Stimulated activated CD8-positive, alpha-beta memory T cell treated with anti-CD3 and anti-CD28 coated beads, Interleukin-15, amount 100 ng/mL, for 4 hours (primary cell): Measurements from ENCODE around the gene GFY.
A peak's percentile ranks its signal among the peaks of the same experiment; 100 is the strongest.

ENCODE experiments used
- DNase-seq, 2 donors: peaks; one replicate each; pipeline ENCODE4 v3.0.0-alpha.2; 2020; ENCODE audit warnings: low read depth in 2 of 2

The GFY gene, protein sequence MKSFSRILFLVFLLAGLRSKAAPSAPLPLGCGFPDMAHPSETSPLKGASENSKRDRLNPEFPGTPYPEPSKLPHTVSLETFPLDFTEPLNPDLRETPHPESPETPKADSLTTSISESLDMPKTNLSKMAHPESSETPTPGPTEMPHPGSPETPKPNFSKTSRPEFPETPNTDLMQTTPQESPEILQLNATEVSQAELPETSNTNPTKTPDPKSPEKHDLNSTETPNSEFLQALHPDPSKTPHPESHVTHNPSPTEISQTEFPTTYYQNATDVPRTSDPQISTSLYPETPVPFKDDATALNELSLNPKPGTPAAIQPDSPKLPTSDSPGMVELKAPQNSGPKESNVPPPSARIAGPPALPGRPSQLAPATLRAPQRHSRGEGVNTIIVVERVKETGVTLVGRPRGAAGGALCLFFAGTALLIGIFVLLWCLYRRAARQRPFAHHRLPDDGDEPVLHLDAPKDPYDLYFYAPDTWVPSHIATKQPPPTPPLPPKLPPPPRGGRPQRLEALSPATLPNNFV

DNA sequence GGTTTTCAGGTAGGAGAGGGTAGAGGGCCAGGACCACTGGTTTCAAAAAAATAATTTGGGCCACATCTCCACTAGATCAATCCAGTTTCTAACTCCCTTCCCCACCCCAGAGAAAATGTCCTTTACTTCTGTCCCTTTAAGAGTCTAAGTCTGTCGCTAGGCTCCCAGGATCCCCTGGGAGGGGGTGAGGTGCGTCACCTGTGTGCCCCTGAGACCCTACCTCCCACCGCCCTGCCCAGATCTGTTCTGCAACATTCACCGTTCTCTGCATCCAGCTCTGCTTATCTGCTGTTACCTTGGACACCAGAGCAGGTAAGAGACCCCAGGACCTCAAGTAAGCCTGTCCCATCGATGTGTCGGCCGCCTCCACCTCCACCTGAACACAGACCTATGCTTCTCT is at the start of gene GFY:
GFY (plus strand) TSS at position 211 of the 400 bp plus-strand sequence. CDS start 1,043 bp downstream, outside the sequence.
- no peak for DNase-seq

DNA sequence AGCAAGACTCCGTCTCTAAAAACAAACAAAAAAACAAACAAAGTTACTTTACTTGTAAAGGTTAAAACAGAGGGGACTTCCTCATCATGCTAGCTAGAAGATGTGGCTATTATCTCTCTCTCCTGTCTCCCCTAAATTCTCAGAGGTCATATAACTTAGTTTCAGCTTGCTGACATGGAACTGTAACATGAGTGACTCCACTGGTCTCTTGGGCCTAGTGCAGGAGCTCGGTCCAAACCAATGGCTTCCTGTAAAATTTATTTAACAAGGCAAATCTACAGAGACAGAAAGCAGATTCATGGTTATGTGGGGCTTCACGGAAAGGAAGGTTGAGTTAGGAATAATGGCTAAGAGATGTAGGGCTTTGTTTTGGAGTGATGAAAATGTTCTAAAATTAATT is 46.7 kb upstream of the GFY start:
- no peak for DNase-seq

DNA sequence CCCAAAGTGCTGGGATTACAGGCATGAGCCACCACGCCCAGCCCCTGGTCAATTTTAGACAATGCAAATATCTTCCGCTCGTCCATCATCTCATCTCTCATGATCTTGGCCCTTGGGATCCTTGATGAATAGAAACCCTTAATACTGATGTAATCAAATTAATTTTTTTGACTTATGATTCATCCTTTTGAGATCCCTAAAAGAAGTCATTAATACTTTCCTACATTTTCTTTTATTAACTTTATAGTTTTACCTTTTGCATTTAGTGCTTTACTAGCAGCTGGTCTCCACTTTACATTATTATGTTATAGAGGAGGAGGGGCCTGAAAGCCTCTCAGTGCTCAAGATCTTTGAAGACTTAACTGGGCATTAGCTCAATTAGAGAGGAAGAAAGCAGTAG is 44.8 kb upstream of the GFY start:
- DNase-seq, result no peak

DNA sequence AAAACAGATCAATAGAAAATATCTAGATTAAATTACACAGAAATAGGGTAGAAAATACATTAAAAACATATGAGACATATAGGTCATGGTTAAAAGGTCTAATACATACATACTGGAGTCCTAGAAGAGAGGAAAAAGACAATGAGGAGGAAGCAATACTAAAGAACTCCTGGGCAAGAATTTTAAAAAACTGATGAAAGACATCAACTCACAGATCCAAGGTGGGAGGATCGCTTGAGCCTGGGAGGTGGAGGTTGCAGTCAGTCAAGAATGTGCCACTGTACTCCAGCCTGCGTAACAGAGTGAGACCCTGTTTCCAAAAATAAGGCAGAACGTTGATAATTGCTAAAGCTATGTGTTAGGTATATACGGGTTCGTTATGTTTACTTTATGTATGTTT is 42.5 kb upstream of the GFY start:
- no peak for DNase-seq

DNA sequence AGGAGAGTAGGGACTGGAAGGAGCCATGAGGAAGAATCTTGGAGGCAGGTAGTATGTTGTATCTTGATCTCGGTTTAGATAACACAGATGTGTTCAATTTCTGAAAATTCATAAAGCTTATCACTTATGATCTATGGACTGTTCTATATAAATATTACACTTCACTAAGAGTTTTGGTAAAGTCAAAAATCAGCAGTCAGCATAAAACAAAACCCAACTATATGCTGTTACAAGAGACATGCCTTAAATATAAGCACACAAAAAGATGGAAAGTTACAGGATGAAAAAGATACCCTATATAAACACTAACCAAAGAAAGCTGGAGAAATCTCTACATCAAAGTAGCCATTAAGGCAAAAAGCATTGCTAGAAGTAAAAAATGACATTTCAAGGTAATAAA is 41.6 kb upstream of the GFY start:
- no peak for DNase-seq

DNA sequence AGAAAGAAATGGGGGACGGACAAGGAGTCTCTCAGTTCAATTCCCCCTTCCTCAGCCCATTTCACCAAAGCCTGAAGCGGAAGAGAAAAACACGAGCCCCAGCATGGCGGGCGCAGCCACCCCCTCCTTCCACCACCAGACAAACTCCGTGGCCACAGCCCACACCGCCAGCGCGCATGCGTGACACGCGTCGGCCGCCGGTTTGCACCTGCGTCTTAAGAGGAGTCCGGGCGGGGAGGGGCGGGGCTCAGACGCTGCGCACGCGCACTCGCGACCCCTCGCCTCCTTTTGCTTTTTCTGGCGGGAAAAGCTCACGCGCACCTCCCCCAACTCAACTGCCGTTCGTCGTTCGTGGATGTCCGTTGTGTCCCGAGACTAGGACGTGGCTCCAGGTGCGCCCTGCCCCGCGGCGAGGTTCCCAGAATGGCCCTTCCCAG is 37.2 kb upstream of the GFY start, which contains the start of gene KASH5:
KASH5 (plus strand) TSS at position 314 of the 437 bp plus-strand sequence. CDS start 2,635 bp downstream, outside the sequence.
- DNase-seq, result peak; percentile 66 to 81

DNA sequence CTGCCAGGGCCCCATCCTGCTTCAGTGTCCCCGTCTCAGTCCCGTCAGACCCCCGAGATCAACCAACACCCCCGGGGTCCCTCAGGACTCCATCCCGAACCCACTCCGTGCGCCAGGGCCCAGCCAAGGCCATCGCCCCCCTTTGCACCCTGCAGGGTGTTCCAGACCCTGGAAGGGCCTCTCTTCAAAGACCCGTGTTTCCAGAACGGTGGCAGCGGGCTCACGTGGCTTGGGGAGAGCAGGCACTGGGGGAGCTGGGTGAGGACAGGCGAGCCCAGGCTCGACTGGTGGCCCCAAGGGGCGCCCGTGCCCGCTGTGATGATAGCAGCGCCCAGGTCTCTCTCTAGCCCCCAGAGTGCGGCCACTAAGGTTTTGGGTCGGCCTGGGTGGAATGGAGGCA is 35.8 kb upstream of the GFY start:
- no peak for DNase-seq

DNA sequence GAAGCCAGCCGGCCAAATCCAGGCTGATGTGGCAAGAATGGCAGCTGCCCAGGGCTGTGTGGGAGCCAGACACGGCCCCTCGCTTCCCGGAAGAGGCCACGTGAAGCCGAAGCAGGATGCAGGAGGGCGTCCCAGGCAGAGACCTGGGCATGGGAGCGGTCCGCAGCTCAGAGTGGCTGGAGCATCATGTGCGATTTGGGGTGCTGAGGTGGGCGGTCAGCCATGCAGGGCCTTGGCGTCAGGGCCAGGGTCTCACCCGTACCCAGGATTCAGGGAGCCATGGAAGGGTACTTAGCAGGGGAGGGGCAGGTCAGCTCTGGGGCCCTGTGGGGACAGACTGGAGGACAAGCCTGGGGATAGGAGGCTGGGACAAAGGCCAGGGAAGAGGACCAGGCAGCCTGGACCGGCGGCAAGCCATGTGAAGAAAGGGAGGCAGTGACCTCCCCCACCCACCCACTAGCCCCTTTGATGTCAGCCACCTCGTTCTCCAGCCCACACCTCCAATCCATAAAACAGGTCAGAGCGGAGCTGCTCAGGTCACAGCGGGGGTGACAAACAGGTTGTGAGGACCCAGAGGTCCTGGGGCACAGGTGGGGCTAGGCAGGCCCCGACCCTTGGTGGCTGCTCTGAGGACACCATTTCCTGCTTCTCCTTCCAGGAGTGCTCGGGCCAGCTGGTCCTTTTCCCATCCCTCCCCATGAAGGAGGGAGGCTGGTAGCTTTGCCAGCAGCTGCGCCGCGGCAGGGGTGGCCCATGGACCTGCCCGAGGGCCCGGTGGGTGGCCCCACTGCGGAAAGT is 34.9 kb upstream of the GFY start:
- DNase-seq, result no peak

DNA sequence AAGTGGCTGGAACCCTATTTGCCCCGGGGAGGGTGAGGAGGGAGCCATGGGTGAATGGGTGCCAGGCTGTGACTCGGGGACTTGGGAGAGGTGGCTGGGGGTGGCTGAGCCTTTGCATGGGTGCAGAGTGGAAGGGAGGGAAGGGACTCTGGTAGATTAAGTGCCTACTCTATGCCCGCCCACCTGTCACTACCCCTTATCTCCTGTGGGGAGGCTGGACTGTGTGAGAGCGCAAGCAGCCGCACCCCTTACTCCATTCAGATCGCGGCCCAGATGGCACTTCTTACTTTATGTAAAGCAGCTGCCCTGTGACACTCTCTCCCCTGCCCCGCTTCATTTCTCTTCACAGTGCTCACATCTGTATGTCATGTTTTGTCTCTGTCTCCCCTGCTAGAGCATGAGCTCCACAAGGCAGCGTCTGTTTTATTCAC is 34.2 kb upstream of the GFY start:
- DNase-seq, result no peak

DNA sequence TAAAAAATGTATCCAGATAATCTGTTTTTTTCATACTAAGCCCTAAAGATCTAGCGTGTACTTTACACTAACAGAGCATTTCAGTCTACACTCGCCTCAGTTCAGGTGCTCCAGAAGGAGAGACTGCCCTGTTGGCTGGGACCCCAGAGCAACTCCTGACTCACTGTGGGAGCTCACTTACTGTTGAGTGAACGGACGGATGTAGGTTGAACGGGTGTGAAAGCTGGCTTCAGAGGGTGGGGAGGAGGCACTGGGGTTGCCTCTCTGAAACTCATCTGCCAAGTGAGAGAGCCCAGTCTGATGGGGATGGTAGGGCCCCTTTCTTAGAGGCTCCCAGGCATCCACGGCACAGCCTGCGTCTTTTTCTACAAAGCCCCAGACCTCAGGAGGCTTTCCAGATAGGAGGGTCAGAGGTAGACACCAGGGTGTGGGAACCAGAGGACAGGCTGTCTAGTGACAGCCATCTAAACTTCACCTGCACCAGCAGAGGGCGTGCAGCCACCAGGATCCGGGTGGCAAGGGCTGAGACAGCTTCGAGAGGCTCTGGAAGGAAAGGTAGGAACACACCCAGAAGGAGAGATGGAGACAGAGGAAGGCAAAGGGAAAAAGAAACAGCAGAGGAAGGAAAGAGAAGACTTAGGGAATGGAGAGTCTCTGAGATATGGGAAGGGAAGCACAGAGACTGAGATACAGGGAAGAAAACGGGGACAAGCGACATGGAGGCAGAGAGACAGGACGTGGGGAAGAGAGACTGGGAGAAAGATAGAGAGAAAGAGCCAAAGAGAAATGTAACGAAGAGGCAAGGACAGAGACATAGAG is 33.4 kb upstream of the GFY start:
- DNase-seq, result peak; percentile 44 to 60

DNA sequence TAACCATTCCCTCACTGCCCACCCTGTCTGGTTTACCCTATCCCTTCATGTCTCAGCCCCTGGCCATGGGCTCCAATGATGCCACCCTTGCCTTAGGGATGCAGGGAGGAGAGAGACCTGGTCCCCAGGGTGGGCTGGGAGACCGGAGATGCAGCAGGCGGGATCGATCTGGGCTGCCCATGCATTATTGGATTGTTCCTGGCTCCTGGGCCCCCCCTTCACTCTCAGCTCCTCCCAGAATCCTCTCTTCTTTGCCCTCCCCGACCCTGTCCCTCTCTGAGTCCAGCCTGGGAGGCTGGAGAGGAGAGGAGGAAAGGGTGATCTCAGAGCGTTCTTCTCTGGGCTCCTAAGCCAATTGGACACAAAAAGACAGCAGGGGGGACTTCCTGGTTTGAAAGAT is 31.3 kb upstream of the GFY start:
- no peak for DNase-seq

DNA sequence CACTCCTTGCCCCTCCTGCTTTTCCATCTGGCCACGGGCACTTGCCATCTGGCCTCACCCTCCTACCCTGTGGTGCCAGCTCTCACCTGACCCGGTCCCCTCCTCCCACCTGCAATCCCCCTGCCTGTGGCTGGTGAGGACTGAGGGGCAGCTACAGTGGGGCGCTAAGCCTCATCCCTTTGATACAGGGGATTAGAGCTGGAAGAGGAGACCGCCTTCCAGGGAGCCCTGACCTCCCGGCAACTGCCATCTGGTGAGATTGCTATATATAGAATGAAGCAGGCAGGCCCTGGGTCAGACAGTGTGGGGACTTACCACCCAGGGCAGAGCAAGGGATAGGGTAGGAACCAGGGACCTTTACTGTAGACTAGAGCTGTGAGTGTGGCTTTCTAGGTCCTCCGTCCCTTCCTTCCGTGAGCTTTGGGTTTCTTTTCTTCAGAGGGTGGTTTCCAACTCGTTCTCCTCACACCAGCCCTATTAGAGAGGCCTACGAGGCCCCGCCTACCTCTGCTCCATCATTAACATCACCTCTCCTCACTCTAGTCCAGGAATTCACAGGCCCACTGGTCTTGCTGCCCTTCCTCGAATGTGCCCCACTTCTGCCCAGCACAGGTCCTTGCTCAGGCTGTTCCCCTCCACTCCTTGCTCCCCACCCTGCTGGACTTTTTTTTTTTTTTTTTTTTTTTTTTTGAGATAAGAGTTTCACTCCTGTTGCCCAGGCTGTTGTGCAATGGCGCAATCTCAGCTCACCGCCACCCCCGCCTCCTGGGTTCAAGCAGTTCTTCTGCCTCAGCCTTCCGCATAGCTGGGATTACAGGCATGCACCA is 29.4 kb upstream of the GFY start:
- DNase-seq, result no peak

DNA sequence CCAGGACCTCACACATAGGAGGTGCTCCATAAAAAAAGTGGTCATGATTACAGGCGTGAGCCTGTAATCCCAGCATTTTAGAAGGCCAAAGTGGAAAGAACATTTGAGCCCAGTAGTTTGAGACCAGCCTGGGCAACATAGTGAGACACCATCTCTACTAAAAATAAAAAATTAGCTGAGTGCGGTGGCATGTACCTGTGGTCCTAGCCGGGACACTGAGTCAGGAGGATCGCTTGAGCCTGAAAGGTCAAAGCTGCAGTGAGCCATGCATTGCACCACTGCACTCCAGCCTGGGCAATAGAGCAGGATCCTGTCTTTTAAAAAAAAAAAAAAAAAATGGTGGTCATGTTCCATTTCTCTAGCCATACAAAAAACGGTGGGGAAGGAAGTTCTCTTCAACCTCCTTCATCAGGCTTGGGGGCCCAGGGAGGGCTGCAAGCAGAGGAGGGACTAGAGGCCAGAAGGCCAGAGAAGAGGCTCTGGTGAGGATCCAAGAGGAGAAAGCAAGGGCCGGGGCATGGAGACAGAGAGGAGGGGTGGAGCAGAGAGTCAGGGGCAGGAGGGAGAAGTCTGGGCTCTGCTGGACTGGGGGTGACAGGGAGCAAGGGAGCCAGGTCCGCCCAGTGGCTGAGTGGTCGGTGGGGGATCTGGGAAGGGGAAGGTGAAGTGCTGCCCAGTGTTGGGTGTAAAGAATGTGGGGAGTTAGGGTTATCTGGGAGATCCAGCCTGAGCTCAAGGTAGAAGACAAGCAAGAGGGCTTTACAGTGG is 28.3 kb upstream of the GFY start:
- no peak for DNase-seq

DNA sequence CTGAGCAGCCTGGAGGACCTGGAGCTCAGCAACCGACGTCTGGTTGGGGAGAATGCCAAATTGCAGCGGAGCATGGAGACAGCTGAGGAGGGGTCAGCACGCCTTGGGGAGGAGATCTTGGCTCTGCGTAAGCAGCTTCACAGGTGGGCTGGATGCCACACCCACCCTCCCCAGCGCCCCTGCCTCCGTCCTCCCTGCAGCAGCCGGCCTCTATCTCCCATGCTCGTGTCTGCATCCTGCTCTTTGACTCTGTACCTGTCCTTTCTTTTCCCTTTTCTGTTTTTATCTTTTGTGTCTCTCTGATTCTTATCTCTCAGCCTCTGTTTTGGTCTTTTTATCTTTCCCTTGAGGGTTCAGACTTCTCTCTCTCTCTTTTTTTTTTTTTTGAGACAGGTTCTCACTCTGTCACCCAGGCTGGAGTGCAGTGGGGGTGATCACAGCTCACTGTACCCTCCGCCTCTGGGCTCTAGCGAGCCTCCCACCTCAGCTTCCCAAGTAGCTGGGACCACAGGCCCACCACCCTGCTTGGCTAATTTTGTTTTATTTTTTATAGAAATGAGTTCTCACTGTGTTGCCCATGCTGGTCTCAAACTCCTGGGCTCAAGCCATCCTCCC is 27.1 kb upstream of the GFY start:
- no peak for DNase-seq

DNA sequence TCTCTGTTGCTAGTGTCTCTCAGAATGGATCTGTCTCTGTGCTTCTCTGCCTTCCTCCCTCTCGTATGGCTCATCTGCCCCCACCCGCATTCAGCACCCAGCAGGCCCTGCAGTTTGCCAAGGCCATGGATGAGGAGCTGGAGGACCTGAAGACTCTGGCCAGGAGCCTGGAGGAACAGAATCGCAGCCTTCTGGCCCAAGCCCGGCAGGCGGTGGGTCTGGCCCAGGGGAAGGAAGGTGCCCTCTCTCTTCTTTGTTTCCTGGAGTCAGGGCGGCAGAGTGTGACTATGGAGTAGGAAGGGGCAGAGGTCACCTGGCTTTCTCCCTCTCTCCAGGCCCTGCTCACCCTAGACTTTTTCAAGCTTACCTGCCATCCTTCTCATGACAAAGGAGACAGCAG is 26.3 kb upstream of the GFY start:
- DNase-seq, result no peak

DNA sequence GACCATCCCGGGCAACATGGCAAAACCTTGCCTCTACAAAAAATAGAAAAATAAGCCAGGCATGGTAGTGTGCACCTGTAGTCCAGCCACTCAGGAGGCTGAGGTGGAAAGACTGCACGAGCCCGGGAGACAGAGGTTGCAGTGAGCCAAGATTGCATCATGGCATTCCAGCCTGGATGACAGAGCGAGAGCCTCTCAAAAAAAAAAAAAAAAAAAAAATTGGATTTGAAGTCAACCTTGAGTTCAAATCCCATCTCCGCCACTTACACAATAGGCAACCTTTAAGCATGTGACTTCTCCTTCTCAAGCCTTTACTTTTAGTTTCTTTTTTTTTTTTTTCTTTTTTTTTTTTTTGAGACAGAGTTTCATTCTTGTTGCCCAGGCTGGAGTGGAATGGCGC is 25.2 kb upstream of the GFY start:
- DNase-seq, result no peak

DNA sequence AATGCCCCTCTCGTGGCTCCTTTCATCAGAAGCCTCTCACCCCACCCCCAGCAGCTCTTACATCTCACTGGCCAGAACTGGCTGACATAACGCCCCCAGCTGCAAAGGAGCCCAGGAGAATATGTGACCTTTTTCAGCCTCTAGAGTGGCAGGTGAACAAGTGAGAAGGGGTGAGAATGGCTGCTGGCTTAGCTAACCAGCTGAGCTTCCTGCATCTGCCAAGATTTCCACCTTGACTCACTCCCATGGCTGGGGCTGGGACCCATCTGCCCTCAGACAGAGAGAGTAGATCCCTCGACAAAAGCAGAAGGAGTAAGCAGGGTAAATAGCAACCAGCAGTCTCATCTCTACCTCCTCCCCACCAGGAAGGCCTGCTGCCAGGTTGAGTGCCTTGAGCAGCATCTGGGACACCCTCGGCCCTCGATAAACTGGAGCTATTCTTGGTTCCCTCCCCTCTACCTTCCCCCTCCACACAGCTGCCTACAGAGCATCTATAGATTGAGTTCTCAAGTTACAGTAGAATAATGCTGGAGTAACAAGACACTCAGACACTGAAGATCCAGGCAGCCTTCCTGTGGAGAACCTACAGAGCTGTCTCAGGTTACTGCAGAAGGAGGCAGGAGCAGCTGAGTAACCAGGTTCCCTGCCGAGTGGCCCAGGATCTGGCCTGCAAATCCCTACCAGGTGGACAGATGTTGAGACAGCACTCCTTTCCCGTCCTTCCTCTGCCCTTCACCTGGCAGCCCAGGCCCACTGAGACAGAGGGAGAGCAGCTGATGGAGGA is 21.6 kb upstream of the GFY start:
- DNase-seq, result no peak

DNA sequence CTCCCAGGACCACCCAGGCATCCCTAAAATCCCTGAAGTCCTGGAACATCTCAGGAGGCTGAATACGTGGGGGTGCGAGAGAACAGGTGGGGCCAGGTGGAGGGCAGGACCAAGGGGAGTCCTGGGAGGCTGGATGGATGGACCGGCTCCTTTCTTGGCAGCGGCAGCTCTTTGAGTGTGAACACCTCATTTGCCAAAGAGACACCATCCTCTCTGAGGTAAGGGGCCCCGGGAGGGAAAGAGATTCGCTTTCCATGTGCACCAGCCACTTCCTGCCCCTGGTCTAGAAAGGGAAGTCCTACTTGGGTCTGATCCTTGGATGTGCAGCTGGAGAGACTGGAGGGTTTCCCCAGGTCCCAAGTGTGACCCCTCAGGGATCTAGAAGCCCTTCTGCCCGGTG is 18.1 kb upstream of the GFY start:
- no peak for DNase-seq

DNA sequence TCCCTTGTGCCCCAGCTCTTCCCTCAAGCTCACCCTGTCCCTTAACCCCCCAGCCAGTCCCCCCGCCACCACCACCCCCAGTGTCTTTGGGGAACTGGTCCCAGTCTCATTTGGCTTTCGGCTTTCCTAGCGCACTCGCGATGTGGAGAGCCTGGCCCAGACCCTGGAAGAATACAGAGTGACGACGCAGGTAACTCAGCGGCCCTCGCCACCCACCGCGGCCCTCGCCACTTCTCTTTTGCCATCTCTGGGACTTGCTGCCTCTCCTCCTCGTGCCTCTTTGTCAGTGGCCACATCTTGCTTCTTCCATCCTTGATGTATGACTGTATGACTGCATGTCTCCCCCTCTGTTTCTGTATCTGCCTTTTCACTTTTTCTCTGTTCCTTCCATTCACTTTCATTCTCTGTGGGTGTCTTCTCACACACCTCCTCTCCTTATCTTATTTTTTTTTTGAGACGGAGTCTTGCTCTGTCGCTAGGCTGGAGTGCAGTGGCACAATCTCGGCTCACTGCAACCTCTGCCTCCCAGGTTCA is 17.6 kb upstream of the GFY start:
- DNase-seq, result no peak
